IMR-90 (cell line): ENCODE measurements around the gene MRGPRX2.

ENCODE experiments used
- CEBPB ChIP-seq: IDR thresholded peaks from 2 replicates; pipeline ENCODE4 v1.6.1; 2012; ENCODE audit warnings: low read depth, low read length, improper control_type of control experiment
- CHD1 ChIP-seq: IDR thresholded peaks from 2 replicates; pipeline ENCODE4 v1.6.1; 2012; ENCODE audit warnings: low read depth, low read length, improper control_type of control experiment
- CTCF ChIP-seq: conservative IDR thresholded peaks from 2 replicates; pipeline ENCODE4 v1.5.1; 2012; ENCODE audit warnings: mild to moderate bottlenecking, low read depth, low read length, improper control_type of control experiment
- ELK1 ChIP-seq: fragments of 150-350 bp; IDR thresholded peaks from 2 replicates; pipeline ENCODE4 v1.6.1; 2016; ENCODE audit warnings: low read depth, mild to moderate bottlenecking, low read length, moderate library complexity, borderline replicate concordance
- FOS ChIP-seq: fragments of 150-350 bp; IDR thresholded peaks from 2 replicates; pipeline ENCODE4 v1.6.1; 2016; ENCODE audit warnings: low read depth, low read length
- MAFK ChIP-seq: IDR thresholded peaks from 2 replicates; pipeline ENCODE4 v1.6.1; 2012; ENCODE audit warnings: low read depth, low read length, improper control_type of control experiment
- POLR2A ChIP-seq: IDR thresholded peaks from 2 replicates; pipeline ENCODE4 v1.6.1; 2012; ENCODE audit warnings: mild to moderate bottlenecking, low read depth, low read length
- RFX5 ChIP-seq: IDR thresholded peaks from 2 replicates; pipeline ENCODE4 v1.8.0; 2012; ENCODE audit warnings: low read depth, mild to moderate bottlenecking, low read length, moderate library complexity
- SMC3 ChIP-seq: fragments of 150-350 bp; IDR thresholded peaks from 2 replicates; pipeline ENCODE4 v1.6.1; 2016; ENCODE audit warnings: low read depth, mild to moderate bottlenecking, antibody characterized with exemption, low read length, moderate library complexity
- USF2 ChIP-seq: fragments of 150-350 bp; IDR thresholded peaks from 2 replicates; pipeline ENCODE4 v1.6.1; 2017; ENCODE audit warnings: mild to moderate bottlenecking, antibody characterized with exemption, low read length, low read depth

GRCh38 chr11:19079643-19080440 lies 19.3 kb upstream of the MRGPRX2 start:
- TF ChIP-seq CEBPB (peak; percentile 66; the same call in 1 of the 2 replicates), SMC3 (no peak), FOS (no peak), RFX5 (no peak), CTCF (no peak), ELK1 (no peak), CHD1 (no peak), POLR2A (no peak), USF2 (no peak), MAFK (no peak)
